Measurements from ENCODE around the gene CEPT1. TPM values are rescaled to one million over a fixed set of nuclear protein-coding genes. Genes with fewer than 3 reads are reported as not detected.

The CEPT1 gene
- polyA plus RNA-seq, 1 donor from 2014 or later: 47.4 TPM

GRCh38 chr1:111162488-111162880, 22.5 kb downstream of the CEPT1 start:
- peak overlapping the region in 1 of 3 donors; percentile 9 for H3K27ac Mint-ChIP-seq
- no peaks in the 10 kb centered on the region for H3K9me3 Mint-ChIP-seq
- no peak overlapping the region for H3K4me3 Mint-ChIP-seq
- H3K36me3 Mint-ChIP-seq: no peaks in the 10 kb centered on the region
- peaks cover 12 to 27% (median 23%) of the 10 kb centered on the region in 3 donors for H3K4me1 Mint-ChIP-seq
- no peaks in the 10 kb centered on the region for H3K27me3 Mint-ChIP-seq

- Mint-ChIP-seq H3K4me3 (no peak overlapping the region), H3K27me3 (no peaks in the 10 kb centered on the region), H3K9me3 (no peaks in the 10 kb centered on the region), H3K36me3 (no peaks in the 10 kb centered on the region), H3K4me1 (peaks cover 12 to 26% (median 23%) of the 10 kb centered on the region in 3 donors), H3K27ac (no peak overlapping the region)
Observed at GRCh38 chr1:111163363-111163762, 23.3 kb downstream of the CEPT1 start.

- peaks cover 15 to 24% (median 23%) of the 10 kb centered on the region in 3 donors for H3K4me1 Mint-ChIP-seq
- H3K36me3 Mint-ChIP-seq: no peaks in the 10 kb centered on the region
- H3K27ac Mint-ChIP-seq: no peak overlapping the region
Observed at GRCh38 chr1:111164151-111164550, 24.1 kb downstream of the CEPT1 start.

GRCh38 chr1:111172463-111172862, 32.4 kb downstream of the CEPT1 start:
- H3K36me3 Mint-ChIP-seq: peaks cover 7% of the 10 kb centered on the region
- H3K4me3 Mint-ChIP-seq: peak overlapping the region in 1 of 4 donors; percentile 20
- peak overlapping the region in 2 of 3 donors; percentile 52 to 74 for H3K27ac Mint-ChIP-seq
- no peaks in the 10 kb centered on the region for H3K27me3 Mint-ChIP-seq
- peaks cover 28 to 41% (median 29%) of the 10 kb centered on the region in 3 donors for H3K4me1 Mint-ChIP-seq
- no peaks in the 10 kb centered on the region for H3K9me3 Mint-ChIP-seq

More at GRCh38 chr1:111164151-111164550, 24.1 kb downstream of the CEPT1 start:
- H3K27me3 Mint-ChIP-seq: no peaks in the 10 kb centered on the region
- H3K9me3 Mint-ChIP-seq: no peaks in the 10 kb centered on the region
- H3K4me3 Mint-ChIP-seq: peak overlapping the region in 1 of 4 donors; percentile 13

- Mint-ChIP-seq H3K4me1 (peaks cover 29 to 44% (median 31%) of the 10 kb centered on the region in 3 donors), H3K27ac (peak overlapping the region; percentile 5 to 68 (median 28)), H3K27me3 (no peaks in the 10 kb centered on the region), H3K9me3 (no peaks in the 10 kb centered on the region), H3K36me3 (peaks cover 8% of the 10 kb centered on the region), H3K4me3 (peak overlapping the region in 1 of 4 donors; percentile 41)
Observed at GRCh38 chr1:111174070-111174469, 34.0 kb downstream of the CEPT1 start.

- H3K9me3 Mint-ChIP-seq: no peaks in the 10 kb centered on the region
- H3K36me3 Mint-ChIP-seq: peaks cover 12% of the 10 kb centered on the region
- H3K27me3 Mint-ChIP-seq: no peaks in the 10 kb centered on the region
- peaks cover 32 to 53% (median 36%) of the 10 kb centered on the region in 3 donors for H3K4me1 Mint-ChIP-seq
- H3K4me3 Mint-ChIP-seq: no peak overlapping the region
- no peak overlapping the region for H3K27ac Mint-ChIP-seq
Observed at GRCh38 chr1:111175349-111175748, 35.3 kb downstream of the CEPT1 start.

- H3K9me3 Mint-ChIP-seq: no peaks in the 10 kb centered on the region
- H3K27ac Mint-ChIP-seq: peak overlapping the region in 1 of 3 donors; percentile 41
- H3K4me1 Mint-ChIP-seq: peaks cover 35 to 57% (median 40%) of the 10 kb centered on the region in 3 donors
- peaks cover 15% of the 10 kb centered on the region for H3K36me3 Mint-ChIP-seq
- no peaks in the 10 kb centered on the region for H3K27me3 Mint-ChIP-seq
- H3K4me3 Mint-ChIP-seq: peak overlapping the region in 1 of 4 donors; percentile 17
Observed at GRCh38 chr1:111176678-111177077, 36.7 kb downstream of the CEPT1 start.

- Mint-ChIP-seq H3K36me3 (peaks cover 16% of the 10 kb centered on the region), H3K4me1 (peaks cover 18 to 48% (median 47%) of the 10 kb centered on the region in 3 donors), H3K4me3 (no peak overlapping the region)
Observed at GRCh38 chr1:111179968-111180533, 40.0 kb downstream of the CEPT1 start.

GRCh38 chr1:111182052-111182451, 42.0 kb downstream of the CEPT1 start:
- peaks cover 16% of the 10 kb centered on the region for H3K36me3 Mint-ChIP-seq
- no peak overlapping the region for H3K4me3 Mint-ChIP-seq
- H3K4me1 Mint-ChIP-seq: peaks cover 12 to 48% (median 44%) of the 10 kb centered on the region in 3 donors
- H3K27me3 Mint-ChIP-seq: no peaks in the 10 kb centered on the region
- H3K9me3 Mint-ChIP-seq: no peaks in the 10 kb centered on the region
- no peak overlapping the region for H3K27ac Mint-ChIP-seq

More at GRCh38 chr1:111179968-111180533, 40.0 kb downstream of the CEPT1 start:
- Mint-ChIP-seq H3K9me3 (no peaks in the 10 kb centered on the region), H3K27me3 (no peaks in the 10 kb centered on the region), H3K27ac (peak overlapping the region in 2 of 3 donors; percentile 27 to 71)

GRCh38 chr1:111183308-111184069, 43.5 kb downstream of the CEPT1 start:
- Mint-ChIP-seq H3K4me3 (no peak overlapping the region), H3K9me3 (no peaks in the 10 kb centered on the region), H3K27me3 (no peaks in the 10 kb centered on the region), H3K27ac (no peak overlapping the region), H3K4me1 (peaks cover 11 to 48% (median 42%) of the 10 kb centered on the region in 3 donors), H3K36me3 (peaks cover 17% of the 10 kb centered on the region)

GRCh38 chr1:111184663-111185062, 44.6 kb downstream of the CEPT1 start:
- Mint-ChIP-seq H3K9me3 (no peaks in the 10 kb centered on the region), H3K4me1 (peaks cover 9 to 44% (median 42%) of the 10 kb centered on the region in 3 donors), H3K27me3 (no peaks in the 10 kb centered on the region), H3K4me3 (no peak overlapping the region), H3K27ac (peak overlapping the region in 2 of 3 donors; percentile 13 to 94), H3K36me3 (peaks cover 18% of the 10 kb centered on the region)

- Mint-ChIP-seq H3K4me3 (no peak overlapping the region), H3K4me1 (peaks cover 30 to 54% (median 47%) of the 10 kb centered on the region in 3 donors), H3K9me3 (no peaks in the 10 kb centered on the region), H3K27ac (peak overlapping the region in 2 of 3 donors; percentile 27 to 90), H3K27me3 (no peaks in the 10 kb centered on the region), H3K36me3 (peaks cover 23% of the 10 kb centered on the region)
Observed at GRCh38 chr1:111190931-111191451, 51.0 kb downstream of the CEPT1 start.

- no peaks in the 10 kb centered on the region for H3K27me3 Mint-ChIP-seq
- H3K4me3 Mint-ChIP-seq: no peak overlapping the region
- peaks cover 33 to 58% (median 50%) of the 10 kb centered on the region in 3 donors for H3K4me1 Mint-ChIP-seq
- peak overlapping the region; percentile 55 to 97 (median 90) for H3K27ac Mint-ChIP-seq
- no peaks in the 10 kb centered on the region for H3K9me3 Mint-ChIP-seq
- peaks cover 23% of the 10 kb centered on the region for H3K36me3 Mint-ChIP-seq
Observed at GRCh38 chr1:111191496-111191895, 51.5 kb downstream of the CEPT1 start.

GRCh38 chr1:111192074-111192473, 52.1 kb downstream of the CEPT1 start:
- Mint-ChIP-seq H3K4me3 (peak overlapping the region in 1 of 4 donors; percentile 69), H3K36me3 (peaks cover 23% of the 10 kb centered on the region), H3K27me3 (no peaks in the 10 kb centered on the region), H3K9me3 (no peaks in the 10 kb centered on the region), H3K27ac (peak overlapping the region; percentile 67 to 97 (median 90)), H3K4me1 (peaks cover 37 to 60% (median 50%) of the 10 kb centered on the region in 3 donors)
